ENCODE data around the gene CROCC2.

CROCC2 gene

GRCh38 chr2:240922982-240923537 lies 16.9 kb downstream of the CROCC2 start:
- no peak for DNase-seq

GRCh38 chr2:240925191-240925567 lies 19.0 kb downstream of the CROCC2 start:
- no peak for DNase-seq

- DNase-seq: no peak
These were observed 19.7 kb downstream of the CROCC2 start for GRCh38 chr2:240925568-240926515.

- no peak for DNase-seq
These were observed 20.6 kb downstream of the CROCC2 start for GRCh38 chr2:240926516-240927389.

- no peak for DNase-seq
These were observed 21.2 kb downstream of the CROCC2 start for GRCh38 chr2:240927390-240927781.

- no peak for DNase-seq
These were observed 22.6 kb downstream of the CROCC2 start for GRCh38 chr2:240928476-240929363.

GRCh38 chr2:240929364-240930095 lies 23.4 kb downstream of the CROCC2 start:
- no peak for DNase-seq

- no peak for DNase-seq
These were observed 24.0 kb downstream of the CROCC2 start for GRCh38 chr2:240930096-240930630.

- no peak for DNase-seq
These were observed 24.6 kb downstream of the CROCC2 start for GRCh38 chr2:240930631-240931318.

- no peak for DNase-seq
These were observed 25.3 kb downstream of the CROCC2 start for GRCh38 chr2:240931319-240931949.

- no peak for DNase-seq
These were observed 26.0 kb downstream of the CROCC2 start for GRCh38 chr2:240932001-240932723.

- DNase-seq: no peak
These were observed 26.6 kb downstream of the CROCC2 start for GRCh38 chr2:240932724-240933047.

- no peak for DNase-seq
These were observed 27.2 kb downstream of the CROCC2 start for GRCh38 chr2:240933048-240933965.

GRCh38 chr2:240933966-240934700 lies 28.0 kb downstream of the CROCC2 start:
- DNase-seq: no peak

GRCh38 chr2:240934701-240935102 lies 28.6 kb downstream of the CROCC2 start:
- no peak for DNase-seq

- DNase-seq: no peak
These were observed 29.2 kb downstream of the CROCC2 start for GRCh38 chr2:240935103-240935876.

GRCh38 chr2:240936106-240936505 lies 30.0 kb downstream of the CROCC2 start:
- DNase-seq: no peak

Data from CD4-positive, alpha-beta T cell treated with Interleukin-1 beta for 1 hour (primary cell).